ENCODE measurements around the gene BCAP31. TPM values are rescaled to one million over a fixed set of nuclear protein-coding genes. Genes with fewer than 3 reads are reported as not detected.
"Not testable (repeated sequence)": the region's sequence is repeated elsewhere in the genome, so short reads cannot be mapped to it uniquely, and the experiment has no call there.

The BCAP31 gene
- total and polyA plus RNA-seq, 2 donors (not counting 1 experiment from before 2014, with no cell fraction given), result 94.0 to 133 TPM

- Histone ChIP-seq H3K27ac (ENCODE audit: insufficient read depth, low read length) (no peak overlapping the region), H3K4me3 (replicated peaks in 1 of 4; ENCODE audit: control extremely low read depth in 1 of 4, insufficient read depth in 1 of 4, low read depth in 3 of 4, low read length in 4 of 4) (no peak overlapping the region), H3K4me2 (ENCODE audit: extremely low read depth, insufficient read depth, low read length) (no peak overlapping the region), H3K9ac (ENCODE audit: insufficient read depth, low read length) (no peak overlapping the region), H3K27me3 (ENCODE audit: control insufficient read depth, insufficient read depth, low read length) (no peaks in the 10 kb centered on the region), H4K20me1 (ENCODE audit: control insufficient read depth, extremely low read depth, insufficient read depth, low read length) (no peaks in the 10 kb centered on the region), H3K9me3 (ENCODE audit: control insufficient read depth, insufficient read depth, low read depth, low read length) (no peaks in the 10 kb centered on the region), H3K4me1 (ENCODE audit: control insufficient read depth, extremely low read depth, insufficient read depth, low read length) (no peaks in the 10 kb centered on the region), H2AFZ (ENCODE audit: low read length) (no peak overlapping the region), H3K36me3 (ENCODE audit: control insufficient read depth, insufficient read depth, low read length) (peaks cover 1% of the 10 kb centered on the region), H3K79me2 (ENCODE audit: control insufficient read depth, insufficient read depth, low read length) (no peaks in the 10 kb centered on the region)
- no peak for TF ChIP-seq EZH2 (IDR thresholded peaks at IDR 0.05; ENCODE audit: low read length, missing control alignments)
- peak; percentile 60 to 62 for TF ChIP-seq CTCF (conservative IDR thresholded peaks at IDR 0.05 in 1 of 2, IDR thresholded peaks at IDR 0.05 in 1 of 2; ENCODE audit: low read depth in 1 of 2, low read length in 2 of 2)
- DNase-seq (ENCODE audit: low read depth in 2 of 2), result peak; percentile 73 to 82
Observed at GRCh38 chrX:153708415-153708814, 15.8 kb downstream of the BCAP31 start.

- H4K20me1 ChIP-seq (ENCODE audit: control insufficient read depth, extremely low read depth, insufficient read depth, low read length), result no peaks in the 10 kb centered on the region
- H3K79me2 ChIP-seq (ENCODE audit: control insufficient read depth, insufficient read depth, low read length), result no peaks in the 10 kb centered on the region
- H3K4me1 ChIP-seq (ENCODE audit: control insufficient read depth, extremely low read depth, insufficient read depth, low read length), result no peaks in the 10 kb centered on the region
- no peak overlapping the region for H3K4me3 ChIP-seq (replicated peaks in 1 of 4; ENCODE audit: control extremely low read depth in 1 of 4, insufficient read depth in 1 of 4, low read depth in 3 of 4, low read length in 4 of 4)
- TF ChIP-seq EZH2 (IDR thresholded peaks at IDR 0.05; ENCODE audit: low read length, missing control alignments) (no peak), CTCF (conservative IDR thresholded peaks at IDR 0.05 in 1 of 2, IDR thresholded peaks at IDR 0.05 in 1 of 2; ENCODE audit: low read depth in 1 of 2, low read length in 2 of 2) (no peak)
- no peaks in the 10 kb centered on the region for H3K27me3 ChIP-seq (ENCODE audit: control insufficient read depth, insufficient read depth, low read length)
- H3K27ac ChIP-seq (ENCODE audit: insufficient read depth, low read length), result no peak overlapping the region
- H3K4me2 ChIP-seq (ENCODE audit: extremely low read depth, insufficient read depth, low read length), result no peak overlapping the region
- no peak for DNase-seq (ENCODE audit: low read depth in 2 of 2)
- peaks cover 1% of the 10 kb centered on the region for H3K36me3 ChIP-seq (ENCODE audit: control insufficient read depth, insufficient read depth, low read length)
- H3K9me3 ChIP-seq (ENCODE audit: control insufficient read depth, insufficient read depth, low read depth, low read length), result no peaks in the 10 kb centered on the region
- H2AFZ ChIP-seq (ENCODE audit: low read length), result no peak overlapping the region
- no peak overlapping the region for H3K9ac ChIP-seq (ENCODE audit: insufficient read depth, low read length)
Observed at GRCh38 chrX:153707406-153707805, 16.8 kb downstream of the BCAP31 start.

GRCh38 chrX:153706799-153707198, 17.4 kb downstream of the BCAP31 start:
- H3K27me3 ChIP-seq (ENCODE audit: control insufficient read depth, insufficient read depth, low read length), result no peaks in the 10 kb centered on the region
- TF ChIP-seq EZH2 (IDR thresholded peaks at IDR 0.05; ENCODE audit: low read length, missing control alignments), result no peak
- no peak for TF ChIP-seq CTCF (conservative IDR thresholded peaks at IDR 0.05 in 1 of 2, IDR thresholded peaks at IDR 0.05 in 1 of 2; ENCODE audit: low read depth in 1 of 2, low read length in 2 of 2)
- no peak overlapping the region for H2AFZ ChIP-seq (ENCODE audit: low read length)
- no peak overlapping the region for H3K4me2 ChIP-seq (ENCODE audit: extremely low read depth, insufficient read depth, low read length)
- no peaks in the 10 kb centered on the region for H4K20me1 ChIP-seq (ENCODE audit: control insufficient read depth, extremely low read depth, insufficient read depth, low read length)
- H3K9ac ChIP-seq (ENCODE audit: insufficient read depth, low read length), result no peak overlapping the region
- DNase-seq (ENCODE audit: low read depth in 2 of 2), result no peak
- H3K4me3 ChIP-seq (replicated peaks in 1 of 4; ENCODE audit: control extremely low read depth in 1 of 4, insufficient read depth in 1 of 4, low read depth in 3 of 4, low read length in 4 of 4), result no peak overlapping the region
- H3K27ac ChIP-seq (ENCODE audit: insufficient read depth, low read length), result no peak overlapping the region
- H3K9me3 ChIP-seq (ENCODE audit: control insufficient read depth, insufficient read depth, low read depth, low read length), result no peaks in the 10 kb centered on the region
- no peaks in the 10 kb centered on the region for H3K79me2 ChIP-seq (ENCODE audit: control insufficient read depth, insufficient read depth, low read length)
- peaks cover 1% of the 10 kb centered on the region for H3K36me3 ChIP-seq (ENCODE audit: control insufficient read depth, insufficient read depth, low read length)
- H3K4me1 ChIP-seq (ENCODE audit: control insufficient read depth, extremely low read depth, insufficient read depth, low read length), result no peaks in the 10 kb centered on the region

- H3K79me2 ChIP-seq (ENCODE audit: control insufficient read depth, insufficient read depth, low read length); H3K4me2 ChIP-seq (ENCODE audit: extremely low read depth, insufficient read depth, low read length); H3K9me3 ChIP-seq (ENCODE audit: control insufficient read depth, insufficient read depth, low read depth, low read length); H3K36me3 ChIP-seq (ENCODE audit: control insufficient read depth, insufficient read depth, low read length); H3K27ac ChIP-seq (ENCODE audit: insufficient read depth, low read length); H3K9ac ChIP-seq (ENCODE audit: insufficient read depth, low read length); H2AFZ ChIP-seq (ENCODE audit: low read length); H4K20me1 ChIP-seq (ENCODE audit: control insufficient read depth, extremely low read depth, insufficient read depth, low read length); H3K27me3 ChIP-seq (ENCODE audit: control insufficient read depth, insufficient read depth, low read length); H3K4me3 ChIP-seq (replicated peaks in 1 of 4; ENCODE audit: control extremely low read depth in 1 of 4, insufficient read depth in 1 of 4, low read depth in 3 of 4, low read length in 4 of 4); H3K4me1 ChIP-seq (ENCODE audit: control insufficient read depth, extremely low read depth, insufficient read depth, low read length): not testable (repeated sequence)
- DNase-seq (ENCODE audit: low read depth in 2 of 2), result peak in 1 of 2 donors; percentile 62
Observed at GRCh38 chrX:153705403-153706060, 18.7 kb downstream of the BCAP31 start.
